Measurements from ENCODE around the gene ASIC3.

Gene ASIC3

GRCh38 chr7:151075978-151076426, 27.7 kb downstream of the ASIC3 start:
- DNase-seq = no peak

GRCh38 chr7:151076863-151077704, 28.8 kb downstream of the ASIC3 start:
- DNase-seq = no peak

- no peak for DNase-seq
Measured at GRCh38 chr7:151077705-151078232, 29.4 kb downstream of the ASIC3 start.

GRCh38 chr7:151078233-151079040, 30.1 kb downstream of the ASIC3 start:
- DNase-seq = no peak

- no peak for DNase-seq
Measured at GRCh38 chr7:151079199-151079910, 31.0 kb downstream of the ASIC3 start.

GRCh38 chr7:151080067-151080521, 31.8 kb downstream of the ASIC3 start:
- no peak for DNase-seq

GRCh38 chr7:151080522-151081169, 32.3 kb downstream of the ASIC3 start, which contains the start of gene FASTK:
TSS of gene FASTK (minus strand) at chr7:151080809. CDS start at chr7:151080766, 43 bp downstream.
- peak; percentile 94 for DNase-seq

- peak; percentile 61 for DNase-seq
Measured at GRCh38 chr7:151081170-151082101, 33.1 kb downstream of the ASIC3 start.

GRCh38 chr7:151082141-151083070, 34.1 kb downstream of the ASIC3 start:
- no peak for DNase-seq

- peak; percentile 83 for DNase-seq
Measured at GRCh38 chr7:151083071-151083823, 34.9 kb downstream of the ASIC3 start, which contains the start of gene TMUB1. TSS of gene TMUB1 (minus strand) at chr7:151083493. CDS start at chr7:151082563, 930 bp downstream.

GRCh38 chr7:151083824-151084160, 35.5 kb downstream of the ASIC3 start:
- no peak for DNase-seq

- no peak for DNase-seq
Measured at GRCh38 chr7:151085329-151085690, 37.0 kb downstream of the ASIC3 start.

GRCh38 chr7:151085691-151086620, 37.6 kb downstream of the ASIC3 start, which contains the start of gene AGAP3:
TSS of gene AGAP3 (plus strand) at chr7:151086475. CDS start at chr7:151086742, 267 bp downstream.
- DNase-seq = peak; percentile 92

GRCh38 chr7:151086802-151087244, 38.5 kb downstream of the ASIC3 start:
- DNase-seq = no peak

- no peak for DNase-seq
Measured at GRCh38 chr7:151087245-151088018, 39.1 kb downstream of the ASIC3 start.

GRCh38 chr7:151088019-151088855, 39.9 kb downstream of the ASIC3 start:
- no peak for DNase-seq
